HepG2 (cell line): Measurements from ENCODE around the gene RPS6KL1. TPM values are rescaled to one million over a fixed set of nuclear protein-coding genes. Genes with fewer than 3 reads are reported as not detected.

Experiments used
- ATAC-seq: fragments of 200-7000 bp; cut with Tn5 transposase; 3 replicates; pipeline ENCODE4 v1.9.1; 2020; ENCODE audit warnings: mild to moderate bottlenecking, moderate library complexity
- BruUV-seq: library from RNA; stranded (reverse); fragments of 400-500 nt; replicated peaks from 2 replicates; lab custom pipeline; 2021; lab: Mats Ljungman, UMichigan
- CTCF ChIA-PET: fragments of 300-600 bp; formaldehyde crosslinking; extraction: SDS; loops from one replicate; lab custom pipeline; 2021; ENCODE audit warnings: low total read pairs, inconsistent platforms, low intra/inter-chr PET ratio; lab: Yijun Ruan, JAX
- POLR2A ChIA-PET: fragments of 350-600 bp; sonication (Branson Sonifier 250); formaldehyde crosslinking; loops from one replicate; lab custom pipeline; 2020; ENCODE audit warnings: antibody characterized with exemption, inconsistent platforms; lab: Yijun Ruan, JAX
- DNase-seq: peaks from one replicate; pipeline ENCODE4 v3.0.0-alpha.2; 2015; ENCODE audit warnings: low spot score
- FAIRE-seq: peaks from 3 replicates; lab custom pipeline; 2011; peaks lifted over from hg19 to GRCh38; lab: Jason Lieb, UNC
- H2AFZ ChIP-seq: one replicate; pipeline ENCODE4 v1.6.1; 2011; ENCODE audit warnings: low read length, inconsistent platforms
- H3K27ac ChIP-seq: fragments of 300-600 bp; 3 replicates; pipeline ENCODE4 v1.8.0; 2011; ENCODE audit warnings: mixed run types, mild to moderate bottlenecking, mixed read lengths, low read length, inconsistent platforms; ENCODE audit not compliant: insufficient read depth; ENCODE audit errors: extremely low read length
- H3K27me3 ChIP-seq, 2 experiments: fragments of 200-600 bp in 1 of 2; 2 replicates in 1 of 2; 3 replicates in 1 of 2; pipeline versions ENCODE4 v1.6.0 to v1.8.0; 2011; ENCODE audit warnings: low read length in 2 of 2, mild to moderate bottlenecking in 2 of 2, moderate library complexity in 2 of 2, inconsistent platforms in 1 of 2; ENCODE audit not compliant: insufficient read depth in 2 of 2, control insufficient read depth in 1 of 2
- H3K36me3 ChIP-seq, 2 experiments: fragments of 200-600 bp in 1 of 2; replicated peaks in 1 of 2; 2 replicates in 1 of 2; 3 replicates in 1 of 2; pipeline versions ENCODE4 v1.5.1 to v1.8.0; 2011; ENCODE audit warnings: low read length in 2 of 2, inconsistent platforms in 1 of 2; ENCODE audit not compliant: insufficient read depth in 2 of 2, control insufficient read depth in 1 of 2
- H3K4me1 ChIP-seq: 2 replicates; pipeline ENCODE4 v1.5.1; 2012; ENCODE audit warnings: low read length, inconsistent platforms; ENCODE audit not compliant: insufficient read depth
- H3K4me2 ChIP-seq: 2 replicates; pipeline ENCODE4 v1.6.0; 2011; ENCODE audit warnings: low read depth, low read length, inconsistent platforms
- H3K4me3 ChIP-seq, 3 experiments: fragments of 200-600 bp in 1 of 3; sonication (generic), shearing (Covaris generic) in 1 of 3; replicated peaks in 1 of 3; 2 replicates each; pipeline ENCODE4 v1.5.1; 2011 to 2016; ENCODE audit warnings: low read length in 3 of 3, inconsistent platforms in 2 of 3, low read depth in 2 of 3, mild to moderate bottlenecking in 2 of 3, control low read depth in 1 of 3, mixed read lengths in 1 of 3; ENCODE audit not compliant: insufficient read depth in 1 of 3
- H3K79me2 ChIP-seq: one replicate; pipeline ENCODE4 v1.6.1; 2011; ENCODE audit warnings: low read length, inconsistent platforms; ENCODE audit not compliant: insufficient read depth
- H3K9ac ChIP-seq: 2 replicates; pipeline ENCODE4 v1.6.0; 2011; ENCODE audit warnings: mild to moderate bottlenecking, low read depth, low read length, inconsistent platforms; ENCODE audit not compliant: insufficient read depth
- H3K9me3 ChIP-seq: 2 replicates; pipeline ENCODE4 v1.5.1; 2012; ENCODE audit warnings: mild to moderate bottlenecking, low read length
- H4K20me1 ChIP-seq: 2 replicates; pipeline ENCODE4 v1.6.0; 2011; ENCODE audit warnings: inconsistent platforms, mild to moderate bottlenecking, low read length, moderate library complexity; ENCODE audit not compliant: insufficient read depth
- AGO2 ChIP-seq: fragments of 200-400 bp; formaldehyde crosslinking; optimal IDR thresholded peaks from 2 replicates; pipeline ENCODE3; 2017; ENCODE audit warnings: mild to moderate bottlenecking, low read depth, low read length, moderate library complexity
- JUN ChIP-seq: sonication (generic); formaldehyde crosslinking; IDR thresholded peaks from 2 replicates; pipeline ENCODE4 v1.4.0; 2020; ENCODE audit warnings: mild to moderate bottlenecking, missing genetic modification reagents
- MTF2 ChIP-seq: sonication (generic); formaldehyde crosslinking; IDR thresholded peaks from 2 replicates; pipeline ENCODE4 v1.5.0; 2020; ENCODE audit warnings: missing genetic modification reagents, borderline replicate concordance
- STAG1 ChIP-seq: sonication (generic); formaldehyde crosslinking; IDR thresholded peaks from 2 replicates; pipeline ENCODE4 v1.4.0; 2020; ENCODE audit warnings: missing genetic modification reagents
- TCF7 ChIP-seq: sonication (generic); IDR thresholded peaks from 2 replicates; pipeline ENCODE4 v1.6.1; 2016; ENCODE audit warnings: antibody characterized with exemption, low read depth
- TEAD2 ChIP-seq: sonication (generic); formaldehyde crosslinking; IDR thresholded peaks from 2 replicates; pipeline ENCODE4 v1.9.0; 2021; ENCODE audit warnings: missing genetic modification reagents
- ZEB1 ChIP-seq: IDR thresholded peaks from 2 replicates; pipeline ENCODE4 v1.6.1; 2012; ENCODE audit warnings: mild to moderate bottlenecking, low read depth, inconsistent platforms; ENCODE audit not compliant: insufficient replicate concordance
- WGBS: methylation state at CpG from one replicate; pipeline ENCODE4 v1.1.6; 2017; ENCODE audit warnings: low lambda C conversion rate; 5-methylcytosine and 5-hydroxymethylcytosine counted together
- in situ Hi-C: cut with HindIII; loops from 2 replicates; pipeline ENCODE4 v1.10.0; 2017; ENCODE audit warnings: low pct_unique_long_range_greater_than_20kb; ENCODE audit not compliant: extremely low pct_ligation_motif_present
- intact Hi-C: fragments of 100-400 bp; cut with micrococcal nuclease; formaldehyde crosslinking; loops from one replicate; pipeline ENCODE4 v1.10.0; 2022; ENCODE audit not compliant: unreplicated experiment
- polyA plus RNA-seq, 8 experiments: library from polyadenylated mRNA; depleted of rRNA in 3 of 8; stranded (reverse) in 7 of 8; unstranded in 1 of 8; fragments of >200 nt; fragmentation: Illumina TruSeq in 4 of 8; extraction: Trizol in 4 of 8; gene quantifications; 2 replicates each; pipeline versions ENCODE4 v1.2.1 to v1.2.3, GENCODE V29; 2011 to 2016; ENCODE audit warnings: low read depth in 4 of 8, missing spikeins in 1 of 8, mixed read lengths in 1 of 8; ENCODE audit not compliant: insufficient read depth in 1 of 8
- total RNA-seq, 5 experiments: library from RNA; depleted of rRNA; stranded (reverse); fragments of >200 nt; fragmentation: Illumina TruSeq; extraction: Trizol; gene quantifications; 2 replicates each; pipeline ENCODE4 v1.2.3, GENCODE V29; 2016; ENCODE audit warnings: low read depth in 1 of 5
- TF ChIP-seq, protein P1 (sequence below), 2 experiments: sonication (generic) in 1 of 2; formaldehyde crosslinking in 1 of 2; IDR thresholded peaks; 2 replicates each; pipeline versions ENCODE4 v1.5.1 to v1.6.1; 2011 to 2020; ENCODE audit warnings: borderline replicate concordance in 1 of 2, low read depth in 1 of 2, low read length in 1 of 2, mild to moderate bottlenecking in 1 of 2, missing genetic modification reagents in 1 of 2, moderate library complexity in 1 of 2
- TF ChIP-seq, protein P2 (sequence below): sonication (generic); formaldehyde crosslinking; IDR thresholded peaks from 2 replicates; pipeline ENCODE4 v1.5.0; 2020; ENCODE audit warnings: missing genetic modification reagents
- TF ChIP-seq, protein P3 (sequence below): sonication (generic); formaldehyde crosslinking; IDR thresholded peaks from 2 replicates; pipeline ENCODE4 v1.5.0; 2020; ENCODE audit warnings: mild to moderate bottlenecking, low read depth, missing genetic modification reagents, borderline replicate concordance

RPS6KL1 gene
- total and polyA plus RNA-seq, 2 of the 13 experiments (the other 11 are each of a cell fraction or from before 2014, with no cell fraction given) = 6.5 to 11.5 TPM

GRCh38 chr14:74942608-74943007 lies 19.5 kb upstream of the RPS6KL1 start (continued):
- TF ChIP-seq, protein P1, sequence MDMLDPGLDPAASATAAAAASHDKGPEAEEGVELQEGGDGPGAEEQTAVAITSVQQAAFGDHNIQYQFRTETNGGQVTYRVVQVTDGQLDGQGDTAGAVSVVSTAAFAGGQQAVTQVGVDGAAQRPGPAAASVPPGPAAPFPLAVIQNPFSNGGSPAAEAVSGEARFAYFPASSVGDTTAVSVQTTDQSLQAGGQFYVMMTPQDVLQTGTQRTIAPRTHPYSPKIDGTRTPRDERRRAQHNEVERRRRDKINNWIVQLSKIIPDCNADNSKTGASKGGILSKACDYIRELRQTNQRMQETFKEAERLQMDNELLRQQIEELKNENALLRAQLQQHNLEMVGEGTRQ (IDR thresholded peaks at IDR 0.05; ENCODE audit: low read depth, low read length) = no peak
- TF ChIP-seq, protein P1 (CRISPR knock-in tag; IDR thresholded peaks at IDR 0.05; ENCODE audit: borderline replicate concordance) = no peak
- TF ChIP-seq, protein P2, sequence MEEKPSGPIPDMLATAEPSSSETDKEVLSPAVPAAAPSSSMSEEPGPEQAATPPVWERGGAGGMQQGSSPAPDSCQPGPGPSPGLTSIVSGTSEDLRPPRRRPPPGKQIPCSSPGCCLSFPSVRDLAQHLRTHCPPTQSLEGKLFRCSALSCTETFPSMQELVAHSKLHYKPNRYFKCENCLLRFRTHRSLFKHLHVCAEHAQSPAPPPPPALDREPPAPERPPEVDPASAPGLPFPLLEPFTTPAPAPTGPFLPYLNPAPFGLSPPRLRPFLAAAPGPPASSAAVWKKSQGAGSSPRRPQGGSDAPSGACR (CRISPR knock-in tag) = no peak
- no peak for TF ChIP-seq MTF2
- TF ChIP-seq, protein P3, sequence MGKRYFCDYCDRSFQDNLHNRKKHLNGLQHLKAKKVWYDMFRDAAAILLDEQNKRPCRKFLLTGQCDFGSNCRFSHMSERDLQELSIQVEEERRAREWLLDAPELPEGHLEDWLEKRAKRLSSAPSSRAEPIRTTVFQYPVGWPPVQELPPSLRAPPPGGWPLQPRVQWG (CRISPR knock-in tag) = no peak
- no peak for TF ChIP-seq TEAD2 (CRISPR knock-in tag)
- no peak for TF ChIP-seq AGO2
- TF ChIP-seq JUN = no peak
- no peak for TF ChIP-seq TCF7
- TF ChIP-seq STAG1 = no peak

DNA sequence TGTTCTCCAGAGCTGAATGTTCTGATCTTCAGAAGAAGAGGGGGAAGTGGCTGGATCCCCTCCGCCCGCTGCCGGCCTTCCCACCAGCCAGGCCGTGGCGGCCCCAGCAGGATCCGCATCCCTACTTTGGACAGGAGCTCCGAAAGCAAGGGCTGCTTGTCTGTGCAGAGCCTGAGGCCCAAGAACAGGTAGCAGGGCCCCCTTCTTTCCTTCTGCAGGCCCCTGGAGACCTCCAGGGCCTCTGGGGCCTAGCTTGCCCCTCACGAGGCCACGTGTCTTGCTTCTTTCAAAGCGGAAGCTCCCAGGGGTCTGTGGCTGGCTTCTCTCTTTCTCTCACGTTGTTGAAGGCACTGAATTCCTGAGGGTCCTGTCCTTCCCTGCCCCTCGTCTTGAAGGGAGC lies 19.1 kb upstream of the RPS6KL1 start:
- BruUV-seq = no TSS peak
- H2AFZ ChIP-seq = no peak overlapping the region
- H3K4me3 ChIP-seq = no peak overlapping the region
- no peak for ATAC-seq
- ChIA-PET POLR2A (no interaction called here), CTCF (no interaction called here)
- no peaks in the 10 kb centered on the region for H3K27me3 ChIP-seq
- no peak overlapping the region for H3K4me2 ChIP-seq
- FAIRE-seq = no peak
- in situ Hi-C loops (no loop called here), intact Hi-C loops (no loop called here)
- TF ChIP-seq ZEB1 = no peak
- H3K9ac ChIP-seq = no peak overlapping the region
- no peaks in the 10 kb centered on the region for H3K79me2 ChIP-seq
- H3K9me3 ChIP-seq = no peaks in the 10 kb centered on the region
- H3K36me3 ChIP-seq = peaks cover 9 to 28% of the 10 kb centered on the region in 2 experiments
- H4K20me1 ChIP-seq = no peaks in the 10 kb centered on the region; the same call in 1 of the 2 replicates
- H3K4me1 ChIP-seq = peaks cover 31% of the 10 kb centered on the region
- WGBS = 92% methylated on average over 6 of the region's 12 CpGs
- no peak for DNase-seq
- no peak overlapping the region for H3K27ac ChIP-seq
